HL-60 (cell line): ENCODE data around the gene ZNF497.

Source experiments
- CTCF ChIP-seq: IDR thresholded peaks from one replicate; pipeline ENCODE4 v1.5.1; 2011; ENCODE audit warnings: low read length, control low read depth, inconsistent platforms; ENCODE audit not compliant: insufficient read depth
- GABPA ChIP-seq: IDR thresholded peaks from 2 replicates; pipeline ENCODE4 v1.6.1; 2012; ENCODE audit warnings: low read depth
- POLR2AphosphoS5 ChIP-seq: IDR thresholded peaks from 2 replicates; pipeline ENCODE4 v1.6.1; 2012; ENCODE audit warnings: low read depth

- TF ChIP-seq CTCF: no peak
- TF ChIP-seq POLR2AphosphoS5: no peak
- TF ChIP-seq GABPA: no peak
Observed at GRCh38 chr19:58332697-58333096, 29.9 kb downstream of the ZNF497 start.
